CD4-positive, alpha-beta T cell treated with Interleukin-15 for 4 hours (primary cell): ENCODE measurements around the gene BICRAL.
"Not testable (repeated sequence)": the region's sequence is repeated elsewhere in the genome, so short reads cannot be mapped to it uniquely, and the experiment has no call there.

ENCODE experiments used
- DNase-seq: peaks from one replicate; pipeline ENCODE4 v3.0.0-alpha.2; 2020; ENCODE audit warnings: low spot score

The BICRAL gene

DNA sequence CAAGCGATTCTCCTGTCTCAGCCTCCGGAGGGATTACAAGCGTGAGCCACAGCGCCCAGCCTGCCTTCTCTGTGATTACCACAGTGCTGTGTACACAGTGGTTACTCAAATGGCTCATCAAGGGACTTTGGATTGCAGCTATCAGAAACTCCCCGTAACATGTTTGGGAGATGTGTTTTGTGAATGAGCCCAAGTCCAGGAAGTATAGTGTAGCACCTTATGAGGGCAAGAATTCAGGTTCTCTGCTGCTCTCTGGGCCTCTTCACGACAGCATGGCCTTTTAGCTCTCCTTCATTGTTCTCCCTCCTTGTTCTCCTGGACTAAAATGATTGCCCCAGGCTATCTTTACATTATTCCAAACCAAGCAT lies 63.5 kb downstream of the BICRAL start:
- no peak for DNase-seq

DNA sequence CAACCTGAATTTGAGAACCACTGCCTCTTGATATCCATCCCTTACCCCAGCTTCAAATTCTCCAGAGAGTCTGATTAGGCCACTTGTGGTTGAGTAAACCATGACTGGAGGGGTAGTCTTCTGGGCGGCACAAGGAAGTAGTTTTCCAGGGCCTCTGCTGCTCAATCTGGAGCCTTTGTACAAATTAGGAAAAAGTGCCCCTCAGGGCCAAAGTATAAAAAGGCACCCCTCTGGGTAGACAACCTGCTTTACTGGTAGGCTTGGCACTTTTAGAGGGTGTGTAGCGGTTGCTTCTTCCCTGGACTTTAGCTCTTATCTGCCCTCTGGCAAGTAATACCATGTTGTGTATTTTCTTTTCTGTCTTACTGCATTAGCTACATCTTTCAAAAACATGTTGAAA lies 64.7 kb downstream of the BICRAL start:
- DNase-seq = no peak

DNA sequence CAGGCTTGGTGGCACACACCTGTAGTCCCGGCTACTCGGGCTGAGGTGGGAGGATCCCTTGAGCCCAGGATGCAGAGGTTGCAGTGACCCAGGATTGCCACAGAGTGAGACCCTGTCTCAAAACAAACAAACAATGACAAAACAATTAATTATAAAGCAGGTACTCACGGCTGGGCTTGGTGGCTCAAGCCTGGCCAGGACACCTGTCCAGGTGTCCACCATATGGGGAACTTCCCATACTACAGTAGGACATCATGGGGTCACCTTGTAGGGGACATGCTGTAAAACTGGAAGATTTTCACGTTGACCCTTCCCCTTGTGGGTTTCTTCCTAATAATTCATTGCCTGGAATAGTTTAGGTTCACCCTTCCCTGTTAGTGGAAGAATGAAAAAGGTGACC lies 66.8 kb downstream of the BICRAL start:
- DNase-seq = no peak

DNA sequence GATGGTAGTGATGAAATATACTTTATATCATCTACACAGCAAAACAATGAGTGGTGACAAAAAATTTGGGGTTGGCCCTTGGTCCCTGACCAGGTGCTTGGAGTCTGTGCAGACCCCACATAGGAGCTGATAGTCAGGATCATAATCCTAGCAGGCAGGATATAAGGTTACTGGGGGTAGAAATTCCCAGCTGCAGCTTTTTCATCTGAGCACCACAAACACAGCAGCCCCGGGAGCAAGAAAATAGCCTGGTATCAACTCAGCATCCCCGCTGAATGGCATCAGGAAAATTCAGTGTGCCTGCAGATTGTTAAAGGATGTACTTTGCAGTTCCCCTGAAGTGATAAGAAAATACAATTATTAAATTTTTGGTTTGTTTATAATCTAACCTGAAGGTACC lies 69.7 kb downstream of the BICRAL start:
- no peak for DNase-seq

DNA sequence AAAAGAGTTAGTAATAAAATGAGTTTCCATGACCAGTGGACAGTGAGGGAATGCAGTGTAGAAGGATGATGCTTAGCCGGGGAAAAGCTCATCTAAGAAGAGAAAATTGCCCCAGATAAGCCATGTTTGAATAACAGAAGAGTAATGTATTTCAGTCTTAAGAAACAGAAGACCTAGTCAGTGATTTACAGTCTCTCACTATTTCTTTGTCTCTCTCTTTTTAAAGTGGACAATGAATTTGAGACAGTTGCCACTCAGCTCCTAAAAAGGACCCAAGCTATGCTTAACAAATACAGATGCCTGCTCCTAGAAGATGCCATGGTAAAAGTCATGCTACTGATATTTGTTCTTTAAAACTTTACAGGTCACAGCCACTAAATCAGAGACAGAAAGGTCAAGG lies 78.2 kb downstream of the BICRAL start:
- no peak for DNase-seq

DNA sequence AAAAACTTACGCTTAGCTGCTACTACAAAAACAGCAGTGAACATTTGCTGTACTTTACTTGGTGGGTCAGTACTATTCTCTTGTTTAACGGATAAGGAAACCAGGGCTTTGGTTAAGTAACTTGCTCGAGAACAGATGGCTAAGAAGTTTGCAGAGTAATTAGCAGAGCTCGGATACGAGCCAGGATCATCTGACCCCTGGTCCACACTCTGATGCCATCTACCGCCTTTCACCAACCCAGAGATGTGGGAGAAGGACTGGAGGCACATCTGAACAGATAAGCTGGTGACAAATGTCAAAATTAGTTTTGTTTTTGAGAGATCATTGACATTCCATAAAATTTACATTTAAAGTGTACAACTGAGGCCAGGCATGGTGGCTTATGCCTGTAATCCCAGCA lies 78.6 kb downstream of the BICRAL start:
- DNase-seq = no peak

DNA sequence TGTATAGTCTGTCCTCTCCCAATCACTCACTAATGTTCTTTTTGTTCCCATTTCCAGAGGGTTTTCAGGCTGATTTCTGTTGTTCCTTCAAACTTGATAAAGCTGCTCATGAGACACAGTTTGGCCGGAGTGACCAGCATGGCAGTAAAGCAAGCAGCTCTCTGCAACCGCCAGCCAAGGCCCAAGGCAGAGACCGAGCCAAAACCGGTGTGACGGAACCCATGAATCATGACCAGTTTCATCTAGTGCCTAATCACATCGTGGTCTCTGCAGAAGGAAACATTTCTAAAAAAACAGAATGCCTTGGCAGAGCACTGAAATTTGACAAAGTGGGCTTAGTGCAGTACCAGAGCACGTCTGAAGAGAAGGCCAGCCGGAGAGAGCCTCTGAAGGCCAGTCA lies 82.8 kb downstream of the BICRAL start:
- no peak for DNase-seq

DNA sequence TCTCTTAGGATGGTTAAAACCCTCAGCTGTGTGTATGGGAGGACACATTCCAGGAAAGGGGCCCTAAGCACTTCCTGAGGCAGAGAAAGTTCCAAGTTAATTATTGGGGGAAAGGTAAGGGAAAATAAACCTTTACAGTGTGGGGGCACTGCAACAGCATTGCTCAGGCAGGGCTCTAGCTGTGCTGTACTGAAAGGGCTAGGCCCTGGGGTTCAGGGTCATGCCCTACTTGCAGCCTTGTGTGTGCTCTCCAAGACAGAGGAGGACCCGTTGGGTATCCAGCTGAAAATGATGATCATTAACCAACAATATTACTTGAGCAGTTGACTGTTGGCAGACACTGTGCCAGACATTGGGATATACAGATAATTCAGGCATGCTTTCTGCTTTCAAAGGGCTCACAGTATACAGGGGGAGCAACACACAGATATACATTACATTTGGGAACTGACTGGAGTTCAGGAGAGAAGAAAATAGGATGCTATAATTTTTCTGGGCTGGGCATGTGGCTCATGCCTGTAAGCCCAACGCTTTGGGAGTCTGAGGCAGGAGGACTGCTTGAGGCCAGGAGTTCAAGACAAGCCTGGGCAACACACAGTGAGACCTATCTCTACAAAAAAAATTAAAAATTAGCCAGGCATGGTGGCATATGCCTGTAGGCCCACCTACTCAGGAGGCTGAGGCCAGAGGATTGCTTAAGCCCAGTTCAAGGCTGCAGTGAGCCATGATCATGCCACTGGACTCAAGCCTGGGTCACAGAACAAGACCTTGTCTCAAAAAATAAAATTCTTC lies 88.5 kb downstream of the BICRAL start:
- DNase-seq = no peak

DNA sequence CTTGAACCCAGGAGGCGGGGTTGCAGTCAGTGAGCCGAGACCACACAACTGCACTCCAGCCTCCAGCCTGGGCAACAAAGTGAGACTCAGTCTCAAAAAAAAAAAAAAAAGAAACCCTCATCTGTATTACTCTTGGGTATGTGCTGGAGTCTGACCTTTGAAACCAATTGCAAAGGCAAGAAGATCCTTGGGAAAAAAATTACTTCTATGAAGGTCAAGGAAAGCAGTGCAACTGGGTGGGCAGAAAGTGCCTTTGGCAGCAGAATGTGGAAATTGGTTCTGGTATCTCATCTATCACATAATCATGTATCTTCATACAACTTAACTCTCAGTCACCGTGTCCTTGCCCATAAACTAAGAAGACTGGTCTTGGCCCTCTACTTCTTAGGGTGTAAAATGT lies 89.9 kb downstream of the BICRAL start:
- no peak for DNase-seq

DNA sequence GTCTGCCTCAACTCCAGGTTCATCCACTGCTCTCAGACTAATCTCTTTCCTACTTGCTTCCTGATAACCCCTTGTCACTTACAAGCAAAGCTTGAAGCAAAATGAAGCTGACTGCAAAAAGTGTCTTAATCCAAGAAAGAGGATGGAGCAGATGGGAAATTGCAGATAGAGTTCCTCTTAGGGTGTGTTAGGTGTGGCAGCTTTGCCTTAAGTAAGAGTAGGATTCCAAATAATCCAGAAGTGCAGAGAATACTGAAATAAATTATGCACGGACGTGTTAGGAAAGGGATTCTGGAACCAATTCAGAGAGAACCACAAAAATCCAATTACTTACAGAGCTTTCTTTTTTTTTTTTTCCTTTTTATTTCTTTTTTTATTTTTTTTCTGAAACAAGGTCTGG lies 91.5 kb downstream of the BICRAL start:
- no peak for DNase-seq

DNA sequence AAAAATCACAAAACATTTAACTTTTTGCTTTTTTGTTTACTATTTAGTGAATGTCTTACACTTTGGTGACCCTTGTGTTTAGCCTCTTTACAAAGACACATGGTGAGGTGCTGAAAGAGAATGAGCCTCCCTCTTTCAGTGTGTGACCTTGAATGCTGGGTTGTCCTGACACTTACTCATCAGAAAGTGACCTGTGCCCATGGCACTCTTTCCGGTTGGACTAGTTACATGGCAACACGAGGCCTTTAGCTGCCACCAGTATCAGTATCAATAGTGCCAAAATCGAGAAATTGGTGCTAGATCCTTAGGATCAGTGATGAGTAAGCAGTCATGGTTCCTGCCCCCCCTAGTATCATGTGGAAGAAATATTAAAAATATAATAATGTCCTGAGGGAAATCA lies 95.8 kb downstream of the BICRAL start:
- no peak for DNase-seq

DNA sequence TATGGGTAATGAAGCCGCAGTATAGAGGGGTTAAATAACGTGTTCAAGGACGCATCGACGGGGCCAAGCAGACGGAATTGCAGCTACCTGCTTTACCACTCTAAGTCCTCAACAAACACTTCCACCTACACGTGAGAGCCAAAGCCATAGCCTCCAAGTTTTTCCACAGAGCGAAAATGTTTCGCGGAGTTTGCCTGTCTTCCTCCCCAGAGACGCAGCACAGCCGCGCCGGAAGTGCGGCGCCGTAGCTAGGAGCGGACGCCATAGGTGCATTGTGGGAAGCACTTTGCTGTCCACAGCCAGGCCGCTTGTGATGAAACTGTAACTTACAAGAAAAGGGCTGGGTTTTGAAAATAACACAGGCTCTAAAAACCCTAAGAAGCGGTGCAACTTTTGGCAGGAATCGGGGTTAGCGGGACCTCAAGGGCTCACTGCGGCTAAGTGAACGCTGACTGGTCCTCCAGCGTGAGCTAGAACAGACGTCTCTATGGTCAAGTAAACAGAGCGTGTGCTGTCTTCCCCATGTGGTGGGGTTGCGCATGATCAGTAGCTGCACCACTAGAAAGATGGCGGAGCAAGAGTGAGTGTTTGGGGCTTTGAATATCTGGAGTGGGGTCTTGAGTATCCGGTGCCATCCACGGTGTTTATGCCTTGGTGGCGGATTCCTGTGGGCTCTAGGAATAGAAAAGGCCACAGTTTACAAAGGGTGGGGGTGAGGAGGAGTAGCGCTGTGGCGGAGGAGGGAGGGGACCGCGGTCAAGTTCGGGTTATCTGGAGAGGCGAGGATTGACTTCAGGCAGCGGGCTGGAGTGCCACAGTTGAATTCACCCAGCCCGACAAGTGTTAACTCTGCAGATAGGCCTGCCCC lies 97.8 kb downstream of the BICRAL start, which contains the start of gene RPL7L1:
Gene RPL7L1 (plus strand): TSS at position 245 of the 868 bp plus-strand sequence. CDS start 295 bp downstream, at position 540.
- peak; percentile 88 for DNase-seq

DNA sequence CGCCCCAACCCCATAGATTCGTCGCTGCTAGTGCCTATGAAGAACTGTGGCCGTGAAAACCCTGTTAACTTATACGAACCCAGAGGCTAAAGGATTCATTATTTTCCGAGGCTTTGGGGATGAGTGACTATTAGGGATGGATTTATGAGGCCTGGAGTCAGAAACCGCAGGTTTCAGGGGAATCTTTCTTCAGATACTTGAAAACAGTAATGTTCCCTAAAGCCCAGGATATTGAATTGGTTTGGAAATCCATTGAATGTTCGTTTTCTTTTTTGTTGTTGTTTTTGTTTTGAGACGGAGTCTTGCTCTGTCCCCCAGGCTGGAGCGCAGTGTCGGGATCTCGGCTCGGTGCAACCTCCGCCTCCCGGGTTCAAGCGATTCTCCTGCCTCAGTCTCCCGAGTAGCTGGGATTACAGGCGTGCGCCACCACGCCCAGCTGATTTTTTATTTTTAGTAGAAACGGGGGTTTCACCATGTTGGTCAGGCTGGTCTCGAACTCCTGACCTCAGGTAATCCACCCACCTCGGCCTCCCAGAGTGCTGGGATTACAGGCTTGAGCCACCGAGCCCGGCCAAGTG lies 98.5 kb downstream of the BICRAL start:
- DNase-seq = not testable (repeated sequence)

DNA sequence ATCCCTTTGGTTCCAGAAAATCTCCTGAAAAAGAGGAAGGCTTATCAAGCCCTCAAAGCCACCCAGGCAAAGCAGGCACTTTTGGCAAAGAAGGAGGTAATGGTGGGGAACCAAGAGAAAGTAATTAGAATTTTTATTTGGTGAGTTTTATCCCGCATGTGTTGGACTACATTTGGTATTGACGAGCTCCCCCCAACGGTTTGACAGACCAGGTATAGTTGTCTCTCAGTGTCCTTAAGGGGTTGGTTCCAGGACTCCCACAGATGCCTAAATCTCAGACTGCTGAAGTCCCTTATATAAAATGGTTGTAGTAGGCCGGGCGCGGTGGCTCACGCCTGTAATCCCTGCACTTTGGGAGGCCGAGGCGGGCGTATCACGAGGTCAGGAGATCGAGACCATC lies 99.0 kb downstream of the BICRAL start:
- not testable (repeated sequence) for DNase-seq

DNA sequence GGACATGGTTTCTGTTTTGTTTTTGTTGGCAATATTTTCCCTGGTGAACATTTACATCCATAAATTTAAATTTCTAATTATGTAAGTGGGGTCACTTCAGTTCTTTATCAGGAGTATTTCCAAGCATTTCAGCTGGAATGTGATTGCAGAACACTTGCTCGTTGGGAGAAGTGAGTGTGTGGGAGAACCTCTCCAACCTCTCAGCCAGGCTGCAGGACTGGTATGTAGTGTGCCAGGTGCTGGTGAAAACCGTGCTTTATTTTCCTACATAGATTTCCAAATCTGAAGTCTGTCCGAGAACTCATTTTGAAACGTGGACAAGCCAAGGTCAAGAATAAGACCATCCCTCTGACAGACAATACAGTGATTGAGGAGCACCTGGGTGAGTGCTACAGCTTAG lies 103.8 kb downstream of the BICRAL start:
- DNase-seq = no peak

DNA sequence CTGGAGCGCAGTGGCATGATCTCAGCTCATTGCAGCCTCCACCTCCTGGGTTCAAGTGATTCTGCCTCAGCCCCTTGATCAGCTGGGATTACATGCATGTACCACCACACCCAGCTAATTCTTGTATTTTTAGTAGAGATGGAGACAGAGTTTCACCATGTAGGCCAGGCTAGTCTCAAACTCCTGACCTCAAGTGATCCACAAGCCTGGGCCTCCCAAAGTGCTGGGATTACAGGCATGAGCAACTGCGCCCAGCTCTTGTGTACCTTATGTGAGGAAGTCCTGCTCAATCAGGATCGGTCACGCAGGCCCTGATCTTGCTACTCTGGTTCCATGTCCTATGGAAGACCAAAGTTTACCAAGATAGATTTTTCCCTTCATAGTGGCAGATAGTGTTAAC lies 106.3 kb downstream of the BICRAL start:
- not testable (repeated sequence) for DNase-seq

DNA sequence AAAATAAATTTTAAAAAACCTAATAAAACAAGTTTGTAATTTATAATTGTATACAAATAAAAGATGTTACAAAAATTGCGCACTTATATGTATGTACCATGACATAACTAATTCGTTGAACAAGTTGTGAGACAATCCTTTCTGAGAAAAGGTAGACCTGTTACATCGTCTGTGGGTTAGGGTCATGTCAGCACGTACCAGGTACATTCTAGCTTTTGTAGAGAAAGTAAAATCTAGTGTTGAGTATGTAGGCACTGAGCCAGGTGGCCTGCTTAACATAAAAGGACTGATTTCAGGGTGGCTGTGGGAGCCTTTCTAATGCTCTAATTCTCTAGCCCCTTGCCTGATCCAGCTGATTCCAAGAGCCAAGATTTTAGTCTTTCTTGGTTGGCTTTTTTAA lies 108.0 kb downstream of the BICRAL start:
- DNase-seq = peak; percentile 12

DNA sequence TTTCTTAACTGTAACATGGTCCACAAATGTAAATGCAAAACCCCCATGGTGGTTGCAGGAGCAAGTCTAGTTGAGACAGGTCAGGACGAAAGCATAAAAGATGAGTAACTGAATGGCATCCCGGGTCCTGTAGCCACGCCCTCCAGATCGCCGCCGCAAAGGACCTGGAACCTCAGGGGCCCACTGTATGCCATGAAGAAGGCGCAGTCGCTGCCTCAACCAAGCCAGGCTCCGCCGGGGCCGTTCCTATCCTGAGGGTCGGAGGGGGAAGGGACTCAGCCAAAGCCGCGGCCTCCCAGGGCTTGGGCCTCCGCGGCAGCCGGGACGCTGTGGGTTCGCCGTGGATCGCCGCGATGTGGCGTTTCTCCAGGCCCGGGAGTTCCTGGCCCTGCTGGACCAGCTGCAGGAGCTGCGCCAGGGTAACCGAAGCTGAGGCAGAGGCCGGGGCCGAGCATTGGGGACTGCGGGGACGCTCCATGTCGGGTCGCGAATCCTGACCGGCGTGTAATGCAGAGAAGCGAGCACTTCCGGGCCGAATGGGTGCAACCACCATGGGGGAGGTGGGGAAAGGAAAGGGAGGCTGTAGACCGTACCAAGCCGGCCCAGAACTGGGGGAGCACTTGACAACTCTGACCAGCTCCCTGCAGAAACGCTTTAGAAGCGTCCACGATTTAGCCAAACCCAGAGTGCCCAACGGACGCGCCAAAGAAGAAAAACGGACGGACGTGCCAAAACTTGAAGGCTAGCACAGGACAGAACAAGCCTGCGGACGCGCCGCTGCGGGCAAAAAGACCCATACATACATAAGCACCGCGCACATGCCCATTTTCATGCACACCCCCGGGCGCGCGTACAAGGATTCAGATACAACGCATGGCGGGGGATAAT lies 108.7 kb downstream of the BICRAL start:
- peak; percentile 91 for DNase-seq

DNA sequence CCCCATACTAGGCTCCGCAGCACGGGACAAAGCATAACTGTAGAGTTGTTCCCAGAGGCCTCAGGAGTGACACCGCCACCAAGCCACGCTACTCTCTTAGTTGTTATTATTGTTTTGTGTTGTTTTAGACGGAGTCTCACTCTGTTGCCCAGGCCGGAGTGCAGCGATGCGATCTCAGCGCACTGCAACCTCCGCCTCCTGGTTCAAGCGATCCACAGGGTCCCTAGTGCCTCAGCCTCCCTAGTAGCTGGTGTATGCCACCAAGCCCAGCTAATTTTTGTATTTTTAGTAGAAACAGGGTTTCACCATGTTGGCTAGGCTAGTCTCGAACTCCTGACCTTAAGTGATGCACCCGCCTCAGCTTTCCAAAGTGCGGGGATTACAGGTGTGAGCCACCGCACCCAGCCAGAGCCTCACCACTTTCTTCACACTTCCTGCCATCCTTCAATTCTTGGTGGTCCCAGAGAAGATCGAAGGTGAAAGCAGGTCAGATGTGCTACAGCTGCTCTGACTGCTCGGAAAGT lies 109.4 kb downstream of the BICRAL start:
- no peak for DNase-seq

DNA sequence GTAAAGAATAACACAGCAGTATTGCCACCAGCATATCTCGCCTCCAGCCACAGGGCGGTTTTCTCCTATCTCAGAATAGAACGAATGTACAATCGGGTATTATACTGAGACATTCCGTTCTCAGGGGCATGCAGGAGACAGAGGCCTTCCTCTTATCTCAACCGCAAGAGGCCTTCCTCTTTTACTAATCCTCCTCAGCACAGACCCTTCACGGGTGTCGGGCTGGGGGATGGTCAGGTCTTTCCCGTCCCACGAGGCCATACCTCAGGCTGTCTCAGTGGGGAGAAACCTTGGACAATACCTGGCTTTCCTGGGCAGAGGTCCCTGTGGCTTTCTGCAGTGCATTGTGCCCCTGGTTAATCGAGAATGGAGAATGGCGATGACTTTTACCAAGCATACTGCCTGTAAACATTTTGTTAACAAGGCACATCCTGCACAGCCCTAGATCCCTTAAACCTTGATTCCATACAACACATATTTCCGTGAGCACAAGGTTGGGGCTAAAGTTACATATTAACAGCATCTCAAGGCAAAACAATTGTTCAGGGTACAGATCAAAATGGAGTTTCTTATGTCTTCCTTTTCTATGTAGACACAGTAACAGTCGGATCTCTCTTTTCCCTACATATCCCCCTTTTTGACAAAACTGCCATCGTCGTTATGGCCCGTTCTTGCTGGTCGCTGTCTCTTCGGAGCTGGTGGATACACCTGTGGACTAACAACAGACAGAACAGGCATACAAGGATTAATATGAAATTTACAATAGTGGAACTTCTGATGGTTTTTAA lies 112.4 kb downstream of the BICRAL start:
- DNase-seq = not testable (repeated sequence)

DNA sequence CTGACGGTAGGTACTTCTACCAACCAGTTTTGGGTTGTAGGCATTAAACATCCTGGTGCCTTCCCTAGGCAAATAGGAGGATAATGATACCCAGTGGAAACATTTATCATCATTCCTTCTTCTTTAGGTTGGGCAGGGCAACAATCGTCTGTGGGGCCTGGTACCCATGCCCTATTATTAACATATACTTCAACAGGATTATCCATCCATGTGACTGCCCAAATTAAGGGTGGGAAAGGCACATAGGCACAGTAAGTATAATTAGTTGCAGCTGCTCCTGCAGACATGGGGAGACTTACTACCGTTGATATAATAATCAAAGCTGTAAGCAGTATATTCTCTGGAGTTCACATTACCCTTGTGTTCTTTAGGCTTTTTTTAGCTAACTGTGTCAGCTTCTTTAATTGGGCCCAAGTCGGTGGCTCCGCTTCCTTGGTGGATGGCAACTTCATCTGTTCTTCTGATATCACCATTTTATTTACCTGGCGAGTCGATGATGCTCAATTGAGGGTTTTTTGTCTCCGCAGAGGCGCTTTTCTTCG lies 114.4 kb downstream of the BICRAL start:
- no peak for DNase-seq
